GM12891 (cell line): ENCODE results near the gene UVSSA.

Experiments
- PAX5 ChIP-seq: IDR thresholded peaks from 2 replicates; pipeline ENCODE4 v1.6.1; 2011; ENCODE audit warnings: low read length, moderate library complexity, mild to moderate bottlenecking; ENCODE audit not compliant: insufficient read depth, severe bottlenecking
- POLR2A ChIP-seq: IDR thresholded peaks from 2 replicates; pipeline ENCODE4 v1.6.1; 2011; ENCODE audit warnings: low read depth, low read length, control low read depth
- POLR2AphosphoS5 ChIP-seq: IDR thresholded peaks from 2 replicates; pipeline ENCODE4 v1.6.1; 2011; ENCODE audit warnings: low read depth, low read length, control low read depth
- POU2F2 ChIP-seq: IDR thresholded peaks from 2 replicates; pipeline ENCODE4 v1.6.1; 2011; ENCODE audit warnings: low read depth, mild to moderate bottlenecking, control low read depth, low read length, moderate library complexity
- SPI1 ChIP-seq: IDR thresholded peaks from 2 replicates; pipeline ENCODE4 v1.6.1; 2011; ENCODE audit warnings: low read depth, low read length, control low read depth
- TAF1 ChIP-seq: IDR thresholded peaks from 2 replicates; pipeline ENCODE4 v1.6.1; 2011; ENCODE audit warnings: low read depth, low read length, control low read depth

GRCh38 chr4:1376841-1377605, 30.0 kb downstream of the UVSSA start:
- TF ChIP-seq POLR2AphosphoS5 (no peak), SPI1 (no peak), POLR2A (no peak), TAF1 (no peak), POU2F2 (no peak), PAX5 (no peak)
